Right renal cortex interstitium (tissue), 3 donors: ENCODE measurements around the gene LRRC3. TPM values are rescaled to one million over a fixed set of nuclear protein-coding genes. Genes with fewer than 3 reads are reported as not detected.

Experiments
- DNase-seq, 3 donors: peaks; one replicate each; pipeline ENCODE4 v3.0.0-alpha.2; 2013; ENCODE audit warnings: low read depth in 3 of 3, low spot score in 2 of 3
- polyA plus RNA-seq, 3 donors: library from polyadenylated mRNA; unstranded; fragments of 120-200 nt; gene quantifications; one replicate each; pipeline ENCODE4 v1.2.1, GENCODE V29; 2013; ENCODE audit not compliant: insufficient read length in 3 of 3

The LRRC3 gene
- polyA plus RNA-seq, 3 donors: 3.8 to 4.5 (median 4.2) TPM

GRCh38 chr21:44455524-44456213 lies 359 bp downstream of the LRRC3 start:
- DNase-seq: no peak

DNA sequence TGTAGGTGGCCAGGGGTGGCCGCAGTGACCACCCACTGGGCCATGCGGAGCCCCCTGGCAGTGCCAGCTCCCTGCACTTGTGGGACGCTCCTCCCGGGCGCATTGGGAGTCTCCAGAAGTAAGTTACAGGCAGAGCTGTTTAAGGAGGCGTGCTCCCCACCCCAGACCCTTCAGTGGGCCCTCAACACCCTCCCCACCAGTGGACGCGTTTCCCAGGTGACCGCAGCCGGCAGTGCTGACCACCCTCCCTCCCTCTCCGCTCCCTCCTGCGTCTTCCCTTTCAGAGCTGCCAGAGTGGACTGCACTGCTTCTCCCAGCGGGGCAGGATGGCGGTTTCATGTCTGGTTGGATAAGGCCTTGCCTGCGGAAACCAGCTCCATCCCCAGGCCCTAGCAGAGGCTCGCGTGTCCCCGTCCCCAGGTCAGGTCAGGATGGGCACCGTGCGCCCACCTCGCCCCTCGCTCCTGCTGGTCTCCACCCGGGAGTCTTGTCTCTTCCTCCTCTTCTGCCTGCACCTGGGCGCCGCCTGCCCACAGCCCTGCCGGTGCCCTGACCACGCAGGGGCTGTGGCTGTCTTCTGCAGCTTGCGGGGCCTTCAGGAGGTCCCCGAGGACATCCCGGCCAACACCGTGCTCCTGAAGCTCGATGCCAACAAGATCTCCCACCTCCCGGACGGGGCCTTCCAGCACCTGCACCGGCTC lies 1.1 kb downstream of the LRRC3 start:
- no peak for DNase-seq

- DNase-seq: no peak
Observed at GRCh38 chr21:44456915-44457736, 1.8 kb downstream of the LRRC3 start.

DNA sequence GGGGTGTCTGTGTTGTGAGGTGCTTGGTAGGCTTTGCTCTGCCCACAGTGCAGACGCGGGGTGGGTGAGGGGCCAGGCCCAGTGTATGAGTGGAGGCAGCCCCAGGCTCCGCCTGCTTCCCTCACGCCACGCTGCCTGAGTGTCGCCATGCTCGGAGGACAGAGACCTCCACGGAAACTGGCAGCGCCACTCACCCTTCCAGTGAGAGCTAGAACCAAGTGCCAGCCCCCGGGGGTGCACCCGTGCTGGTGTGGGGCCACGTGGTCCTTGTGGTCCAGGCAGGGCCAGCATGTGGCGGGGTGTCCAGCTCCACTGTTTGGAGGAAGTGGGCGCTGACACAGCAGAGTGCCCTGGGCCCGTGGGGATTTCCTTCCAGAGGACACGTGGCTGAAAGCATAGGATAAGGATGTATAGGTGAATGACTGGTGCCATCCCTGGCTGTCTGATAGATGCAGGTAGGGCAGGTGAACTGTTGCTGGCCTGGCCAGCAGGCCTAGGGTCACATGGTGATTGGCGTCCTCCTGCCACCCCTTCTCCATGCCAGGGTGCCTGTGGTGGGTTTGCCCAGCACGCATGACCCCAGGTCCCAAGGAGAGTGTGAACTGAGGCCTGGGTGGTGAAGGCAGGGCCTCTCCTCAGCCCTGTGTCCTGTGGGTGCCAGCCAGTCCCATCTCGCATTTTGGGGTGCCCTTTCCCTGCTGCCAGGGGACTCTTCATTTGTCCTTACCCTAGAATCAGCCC lies 3.8 kb downstream of the LRRC3 start:
- no peak for DNase-seq

- DNase-seq: no peak
Observed at GRCh38 chr21:44459712-44460440, 4.6 kb downstream of the LRRC3 start.

DNA sequence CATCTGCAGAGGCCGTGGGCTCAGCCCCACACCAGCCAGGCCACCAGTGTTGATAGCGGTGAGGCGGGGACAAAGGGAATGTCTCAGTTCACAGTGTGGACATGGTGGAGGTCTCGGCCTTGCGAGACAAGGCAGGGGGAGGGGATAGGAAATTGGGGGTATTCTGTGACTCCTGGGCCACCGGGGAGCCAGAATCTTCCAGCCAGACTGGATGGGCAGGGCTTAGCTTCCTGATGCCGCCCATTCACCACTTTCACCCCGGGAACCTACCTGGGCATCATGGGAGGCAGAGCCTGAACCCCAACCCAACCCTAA lies 5.1 kb downstream of the LRRC3 start:
- no peak for DNase-seq

GRCh38 chr21:44461005-44461404 lies 5.7 kb downstream of the LRRC3 start:
- no peak for DNase-seq

DNA sequence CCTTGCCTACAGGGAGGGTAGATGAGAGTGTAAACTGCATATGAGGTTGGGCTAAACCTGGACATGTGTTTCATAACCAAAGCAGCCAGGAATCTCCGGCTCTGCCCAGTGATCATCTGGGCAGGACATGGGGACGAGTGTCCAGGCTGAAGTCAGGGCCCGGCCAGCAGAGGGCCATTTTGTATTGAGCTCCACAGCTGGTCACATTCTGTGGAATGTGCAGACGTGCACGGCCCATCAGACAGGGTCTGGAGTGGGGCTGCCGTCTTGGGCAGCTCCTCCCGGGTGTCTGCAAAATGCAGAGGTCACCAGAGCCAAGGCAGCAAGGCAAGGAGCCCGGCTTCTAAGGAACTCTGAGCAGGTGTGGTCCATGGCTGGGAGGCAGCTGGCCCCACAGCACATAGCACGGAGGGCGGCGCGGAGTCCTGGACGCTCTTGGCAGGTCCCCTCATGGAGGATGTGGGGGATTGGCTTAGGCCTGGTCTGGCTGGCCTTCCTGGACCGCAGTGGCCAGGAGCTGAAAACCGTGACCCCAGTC lies 6.2 kb downstream of the LRRC3 start:
- DNase-seq: no peak

GRCh38 chr21:44462086-44462833 lies 7.0 kb downstream of the LRRC3 start:
- DNase-seq: no peak

DNA sequence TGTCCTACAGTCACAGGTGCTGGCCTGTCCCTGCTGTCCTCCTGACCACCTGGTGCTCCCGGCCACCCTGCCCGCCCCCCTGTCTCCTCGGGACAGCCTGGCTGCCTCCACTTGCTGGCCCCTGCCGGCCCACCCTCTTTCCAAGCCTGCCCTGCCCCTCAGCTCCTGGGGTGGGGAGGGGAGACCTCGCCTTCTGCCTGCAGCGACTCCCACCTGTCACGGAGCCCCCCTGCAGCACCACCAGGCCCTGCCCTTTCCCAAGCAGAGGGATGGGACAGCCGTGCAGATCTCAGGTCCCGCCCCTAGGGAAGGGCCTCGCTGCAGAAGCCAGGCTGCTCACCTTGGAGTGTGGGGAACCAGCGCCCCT lies 7.5 kb downstream of the LRRC3 start:
- DNase-seq: no peak

DNA sequence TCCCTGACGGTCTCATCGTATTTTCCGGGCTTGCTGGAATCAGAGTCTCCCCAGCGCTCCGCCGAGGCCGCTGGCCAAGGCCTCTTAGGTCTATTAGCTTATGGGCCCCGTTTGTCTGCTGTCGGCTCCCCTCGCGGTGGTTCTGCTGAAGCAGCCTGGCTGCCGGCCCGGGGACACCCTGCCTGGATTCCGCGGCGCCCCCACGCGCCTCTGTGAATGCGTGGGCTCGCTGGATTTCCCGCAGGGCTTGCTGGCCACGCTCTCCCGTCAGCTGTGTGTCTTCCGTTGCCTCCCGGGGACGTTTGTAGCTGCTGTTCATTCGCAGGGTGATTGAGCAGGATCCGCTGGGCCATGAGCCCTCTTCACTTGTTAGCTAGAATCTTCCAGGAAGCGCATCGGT lies 8.4 kb downstream of the LRRC3 start:
- no peak for DNase-seq

- DNase-seq: no peak
Observed at GRCh38 chr21:44464351-44464750, 9.0 kb downstream of the LRRC3 start.

DNA sequence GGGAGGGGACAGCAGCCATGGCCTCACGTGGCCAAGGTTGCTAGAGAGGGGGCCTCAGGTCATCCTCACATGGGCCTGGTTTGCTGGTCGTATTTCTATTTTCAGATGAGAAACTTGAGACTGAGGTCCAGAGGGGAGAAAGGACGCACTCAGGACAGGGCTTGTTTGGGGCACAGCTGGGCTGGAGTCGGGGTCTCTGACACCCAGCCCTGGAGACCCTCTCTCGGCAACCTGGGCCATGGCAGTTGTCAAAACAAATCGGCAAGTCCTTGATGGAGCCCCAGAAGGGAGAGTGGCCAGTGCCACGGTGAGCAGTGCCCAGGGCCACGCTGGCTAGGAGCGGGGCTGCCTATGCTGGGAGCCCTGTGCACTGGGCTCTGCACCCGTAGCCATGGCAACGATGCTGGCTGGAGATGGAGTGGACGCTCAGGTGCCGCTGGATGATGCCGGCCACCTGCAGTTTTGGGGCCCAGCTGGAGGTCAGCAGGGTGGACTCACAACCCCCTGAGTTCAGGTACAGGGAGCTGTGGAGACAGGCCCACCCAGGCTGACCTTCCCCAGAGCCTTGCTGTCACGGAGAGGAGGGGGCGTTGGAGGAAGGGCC lies 11.1 kb downstream of the LRRC3 start:
- no peak for DNase-seq

- no peak for DNase-seq
Observed at GRCh38 chr21:44466996-44467858, 11.9 kb downstream of the LRRC3 start.

DNA sequence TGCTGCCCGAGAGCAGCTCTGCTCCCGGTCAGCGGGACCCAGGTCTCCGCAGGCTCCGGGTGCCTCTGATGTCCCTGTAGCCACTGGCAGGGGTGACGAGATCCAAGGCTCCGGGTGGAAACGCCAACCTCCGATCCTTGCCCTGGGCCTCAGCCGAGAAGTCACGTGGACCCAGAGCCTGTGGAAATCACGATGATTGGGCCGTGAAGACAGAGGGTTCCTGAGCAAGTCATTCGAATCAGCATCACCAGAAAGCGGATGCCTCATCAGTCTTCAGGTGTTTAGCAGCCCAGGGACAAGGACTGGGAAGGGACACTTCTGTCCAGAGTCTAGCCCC lies 12.5 kb downstream of the LRRC3 start:
- no peak for DNase-seq

GRCh38 chr21:44471341-44471740 lies 16.0 kb downstream of the LRRC3 start:
- no peak for DNase-seq

DNA sequence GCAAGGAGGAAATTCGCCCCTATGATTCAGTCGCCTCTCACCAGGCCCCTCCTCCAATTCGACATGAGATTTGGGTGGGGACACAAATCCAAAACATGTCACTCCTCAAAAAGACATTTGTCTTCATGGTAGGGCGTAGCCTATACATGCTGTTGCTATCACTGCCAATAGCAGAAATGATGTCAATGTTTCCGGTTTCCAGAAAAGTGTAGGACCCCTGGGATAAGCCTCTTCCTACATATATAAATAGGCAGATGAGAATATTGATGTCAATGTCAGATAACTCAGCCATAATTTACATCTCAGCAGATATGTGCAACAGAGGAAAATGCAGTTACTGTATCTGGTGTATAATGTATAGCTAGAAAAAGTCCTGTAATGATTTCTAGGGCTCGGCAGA lies 16.7 kb downstream of the LRRC3 start:
- no peak for DNase-seq

DNA sequence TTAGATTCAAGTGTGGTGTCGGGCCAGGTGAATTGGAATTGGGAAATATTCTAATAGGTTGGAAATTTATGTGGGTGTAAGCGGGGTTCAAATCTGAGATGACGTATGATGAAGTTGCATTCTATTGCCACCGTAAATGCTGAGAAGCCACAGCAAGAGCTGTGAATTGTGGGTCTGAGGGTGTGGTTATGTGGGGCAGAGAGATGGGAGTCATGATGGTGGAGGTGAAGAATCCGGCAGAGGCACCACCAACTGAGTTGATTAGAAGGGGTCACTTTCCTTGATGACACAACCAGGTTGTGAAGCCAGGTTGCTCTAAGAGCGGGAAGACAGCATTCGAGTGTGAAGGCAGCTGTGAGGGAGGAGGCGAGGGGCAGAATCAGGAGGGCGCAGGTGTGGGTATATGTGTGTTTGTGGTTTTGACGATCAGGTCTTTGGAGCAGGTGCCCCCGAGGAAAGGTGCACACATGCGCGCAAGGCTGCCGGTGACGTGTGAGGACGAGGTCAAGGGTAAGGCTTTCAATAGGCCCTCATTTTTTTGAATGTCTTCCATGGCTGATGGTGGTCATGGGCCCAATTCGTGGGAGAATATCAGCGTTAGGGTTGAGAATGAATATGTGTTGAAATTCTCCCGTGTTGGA lies 18.7 kb downstream of the LRRC3 start:
- DNase-seq: no peak
